AG04449 (cell line): ENCODE measurements around the gene TMTC2.

Experiments used
- CTCF ChIA-PET: fragments of 350-600 bp; formaldehyde crosslinking; extraction: SDS; loops from one replicate; lab custom pipeline; 2021; ENCODE audit warnings: antibody characterized with exemption; lab: Yijun Ruan, JAX
- POLR2A ChIA-PET: fragments of 400-600, 350-600 bp; formaldehyde crosslinking; extraction: SDS; loops from one replicate; lab custom pipeline; 2020; ENCODE audit warnings: antibody characterized with exemption, inconsistent platforms; lab: Yijun Ruan, JAX
- DNase-seq: peaks from one replicate; pipeline ENCODE4 v3.0.0-alpha.2; 2010; ENCODE audit warnings: low read depth, low spot score
- H3K4me3 ChIP-seq: 2 replicates; pipeline ENCODE4 v1.5.1; 2011; ENCODE audit warnings: low read depth, mild to moderate bottlenecking, control low read depth, low read length
- TF ChIP-seq, protein P1 (sequence below): IDR thresholded peaks from one replicate; pipeline ENCODE4 v1.5.1; 2011; ENCODE audit warnings: mild to moderate bottlenecking, moderate library complexity, low read length, control low read depth, inconsistent platforms; ENCODE audit not compliant: insufficient read depth; ENCODE audit errors: missing control alignments

Gene TMTC2

GRCh38 chr12:82910246-82910893 lies 223.7 kb downstream of the TMTC2 start:
- TF ChIP-seq, protein P1, sequence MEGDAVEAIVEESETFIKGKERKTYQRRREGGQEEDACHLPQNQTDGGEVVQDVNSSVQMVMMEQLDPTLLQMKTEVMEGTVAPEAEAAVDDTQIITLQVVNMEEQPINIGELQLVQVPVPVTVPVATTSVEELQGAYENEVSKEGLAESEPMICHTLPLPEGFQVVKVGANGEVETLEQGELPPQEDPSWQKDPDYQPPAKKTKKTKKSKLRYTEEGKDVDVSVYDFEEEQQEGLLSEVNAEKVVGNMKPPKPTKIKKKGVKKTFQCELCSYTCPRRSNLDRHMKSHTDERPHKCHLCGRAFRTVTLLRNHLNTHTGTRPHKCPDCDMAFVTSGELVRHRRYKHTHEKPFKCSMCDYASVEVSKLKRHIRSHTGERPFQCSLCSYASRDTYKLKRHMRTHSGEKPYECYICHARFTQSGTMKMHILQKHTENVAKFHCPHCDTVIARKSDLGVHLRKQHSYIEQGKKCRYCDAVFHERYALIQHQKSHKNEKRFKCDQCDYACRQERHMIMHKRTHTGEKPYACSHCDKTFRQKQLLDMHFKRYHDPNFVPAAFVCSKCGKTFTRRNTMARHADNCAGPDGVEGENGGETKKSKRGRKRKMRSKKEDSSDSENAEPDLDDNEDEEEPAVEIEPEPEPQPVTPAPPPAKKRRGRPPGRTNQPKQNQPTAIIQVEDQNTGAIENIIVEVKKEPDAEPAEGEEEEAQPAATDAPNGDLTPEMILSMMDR = no peak
- CTCF ChIA-PET = no interaction called here
- DNase-seq = no peak
- POLR2A ChIA-PET = no interaction called here
- no peak overlapping the region for H3K4me3 ChIP-seq

- DNase-seq = no peak
- TF ChIP-seq, protein P1 = no peak
- ChIA-PET POLR2A (no interaction called here), CTCF (no interaction called here)
- H3K4me3 ChIP-seq = no peak overlapping the region
Measured at GRCh38 chr12:82912406-82912805, 225.7 kb downstream of the TMTC2 start.

DNA sequence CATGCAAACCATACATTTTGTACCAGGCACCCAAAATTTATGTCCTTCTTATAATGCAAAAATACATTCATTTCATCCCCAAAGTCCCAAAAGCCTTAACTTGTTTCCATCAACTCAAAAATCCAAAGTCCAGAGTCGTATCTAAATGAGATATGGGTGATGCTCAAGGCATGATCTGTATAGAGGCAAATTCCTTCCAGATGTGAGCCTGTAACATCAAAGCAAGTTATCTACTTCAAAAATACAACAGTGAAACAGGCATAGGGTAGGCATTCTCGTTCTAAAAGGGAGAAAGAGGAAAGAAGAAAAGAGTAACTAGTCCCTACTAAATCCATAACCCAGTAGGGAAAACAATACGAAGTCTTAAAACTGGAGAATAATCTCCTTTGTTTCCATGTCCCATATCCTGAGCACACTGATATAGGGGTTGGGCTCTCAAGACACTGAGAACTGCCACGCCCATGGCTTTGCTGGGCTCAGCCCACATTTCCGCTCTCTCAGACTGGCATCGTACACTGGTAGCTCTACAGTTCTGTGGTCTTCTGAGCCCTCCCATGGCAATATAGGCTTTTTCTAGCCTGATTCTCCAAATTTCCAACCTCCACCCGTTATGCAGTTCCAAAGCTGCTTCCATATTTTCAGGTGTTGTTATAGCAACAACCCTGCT lies 232.8 kb downstream of the TMTC2 start:
- ChIA-PET CTCF (no interaction called here), POLR2A (no interaction called here)
- TF ChIP-seq, protein P1 = no peak
- DNase-seq = no peak
- H3K4me3 ChIP-seq = no peak overlapping the region

- CTCF ChIA-PET = no interaction called here
- no peak for DNase-seq
- TF ChIP-seq, protein P1 = no peak
- no peak overlapping the region for H3K4me3 ChIP-seq
- POLR2A ChIA-PET = no interaction called here
Measured at GRCh38 chr12:82923935-82924334, 237.2 kb downstream of the TMTC2 start.

DNA sequence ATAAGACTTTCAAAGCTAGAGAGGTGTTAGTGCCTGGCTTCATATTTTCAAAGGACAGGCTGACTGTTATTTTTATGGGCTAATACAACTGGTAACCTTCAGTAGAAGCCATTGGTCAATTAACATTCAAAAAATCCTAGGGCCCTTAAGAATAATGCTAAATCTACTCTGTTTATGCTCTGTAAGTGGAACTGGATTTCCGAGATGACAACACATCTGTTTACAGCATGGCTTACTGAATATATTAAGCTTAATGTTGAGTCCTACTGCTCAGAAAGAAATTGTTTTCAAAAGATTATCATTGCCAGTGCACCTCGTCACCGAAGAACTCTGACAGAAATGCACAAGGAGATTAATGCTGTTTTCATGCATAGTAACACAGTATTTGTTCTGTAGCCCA lies 239.9 kb downstream of the TMTC2 start:
- DNase-seq = no peak
- CTCF ChIA-PET = no interaction called here
- POLR2A ChIA-PET = no interaction called here
- TF ChIP-seq, protein P1 = no peak
- no peak overlapping the region for H3K4me3 ChIP-seq

DNA sequence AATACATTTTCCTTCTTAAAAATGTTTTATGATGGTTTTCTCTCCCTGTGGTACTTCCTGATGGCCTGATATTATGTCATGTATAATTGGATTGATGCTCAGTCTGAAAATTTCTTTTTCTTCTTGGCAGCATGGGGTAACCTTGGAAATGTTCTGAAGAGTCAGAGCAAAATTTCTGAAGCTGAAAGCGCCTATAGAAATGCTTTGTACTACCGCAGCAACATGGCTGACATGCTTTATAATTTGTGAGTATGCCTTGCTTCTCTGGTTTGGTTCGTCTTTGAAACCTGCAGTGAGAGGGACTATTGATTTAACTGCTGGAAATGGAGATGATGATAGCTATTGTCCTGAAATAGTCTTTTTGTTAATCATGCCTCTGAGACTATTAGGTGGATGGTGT lies 243.6 kb downstream of the TMTC2 start:
- TF ChIP-seq, protein P1 = no peak

More for the DNA sequence above, 243.6 kb downstream of the TMTC2 start:
- POLR2A ChIA-PET = no interaction called here
- DNase-seq = no peak
- CTCF ChIA-PET = no interaction called here
- H3K4me3 ChIP-seq = no peak overlapping the region
